PFSK-1 (cell line): ENCODE results near the gene RHEB.

Experiments
- FOXP2 ChIP-seq: optimal IDR thresholded peaks from 2 replicates; pipeline ENCODE3; 2011; ENCODE audit warnings: borderline replicate concordance, control low read depth, inconsistent platforms; ENCODE audit not compliant: insufficient read depth; ENCODE audit errors: extremely low read length, extremely low read depth
- POLR2AphosphoS5 ChIP-seq: IDR thresholded peaks from 2 replicates; pipeline ENCODE4 v1.6.1; 2012; ENCODE audit warnings: low read depth, mild to moderate bottlenecking, control low read depth, low read length, moderate library complexity
- SIN3A ChIP-seq: IDR thresholded peaks from 2 replicates; pipeline ENCODE4 v1.6.1; 2012; ENCODE audit warnings: mild to moderate bottlenecking, low read length, moderate library complexity, borderline replicate concordance; ENCODE audit not compliant: insufficient read depth
- TAF1 ChIP-seq: IDR thresholded peaks from 2 replicates; pipeline ENCODE4 v1.6.1; 2012; ENCODE audit warnings: low read length, control low read depth, borderline replicate concordance; ENCODE audit not compliant: insufficient read depth
- TF ChIP-seq, protein P1 (sequence below), 2 experiments: IDR thresholded peaks; 2 replicates each; pipeline versions ENCODE4 v1.6.1 to v1.8.0; 2011 to 2012; ENCODE audit warnings: low read depth in 2 of 2, low read length in 2 of 2, control low read depth in 1 of 2, inconsistent platforms in 1 of 2, mild to moderate bottlenecking in 1 of 2, moderate library complexity in 1 of 2; ENCODE audit not compliant: insufficient read depth in 1 of 2

The RHEB gene

GRCh38 chr7:151439855-151440798, 79.6 kb downstream of the RHEB start, which contains the start of gene CRYGN:
TSS of gene CRYGN (minus strand) at chr7:151440141. CDS start at chr7:151439917, 224 bp downstream.
- TF ChIP-seq POLR2AphosphoS5 (no peak), FOXP2 (no peak), TAF1 (no peak), SIN3A (no peak)
- TF ChIP-seq, protein P1, sequence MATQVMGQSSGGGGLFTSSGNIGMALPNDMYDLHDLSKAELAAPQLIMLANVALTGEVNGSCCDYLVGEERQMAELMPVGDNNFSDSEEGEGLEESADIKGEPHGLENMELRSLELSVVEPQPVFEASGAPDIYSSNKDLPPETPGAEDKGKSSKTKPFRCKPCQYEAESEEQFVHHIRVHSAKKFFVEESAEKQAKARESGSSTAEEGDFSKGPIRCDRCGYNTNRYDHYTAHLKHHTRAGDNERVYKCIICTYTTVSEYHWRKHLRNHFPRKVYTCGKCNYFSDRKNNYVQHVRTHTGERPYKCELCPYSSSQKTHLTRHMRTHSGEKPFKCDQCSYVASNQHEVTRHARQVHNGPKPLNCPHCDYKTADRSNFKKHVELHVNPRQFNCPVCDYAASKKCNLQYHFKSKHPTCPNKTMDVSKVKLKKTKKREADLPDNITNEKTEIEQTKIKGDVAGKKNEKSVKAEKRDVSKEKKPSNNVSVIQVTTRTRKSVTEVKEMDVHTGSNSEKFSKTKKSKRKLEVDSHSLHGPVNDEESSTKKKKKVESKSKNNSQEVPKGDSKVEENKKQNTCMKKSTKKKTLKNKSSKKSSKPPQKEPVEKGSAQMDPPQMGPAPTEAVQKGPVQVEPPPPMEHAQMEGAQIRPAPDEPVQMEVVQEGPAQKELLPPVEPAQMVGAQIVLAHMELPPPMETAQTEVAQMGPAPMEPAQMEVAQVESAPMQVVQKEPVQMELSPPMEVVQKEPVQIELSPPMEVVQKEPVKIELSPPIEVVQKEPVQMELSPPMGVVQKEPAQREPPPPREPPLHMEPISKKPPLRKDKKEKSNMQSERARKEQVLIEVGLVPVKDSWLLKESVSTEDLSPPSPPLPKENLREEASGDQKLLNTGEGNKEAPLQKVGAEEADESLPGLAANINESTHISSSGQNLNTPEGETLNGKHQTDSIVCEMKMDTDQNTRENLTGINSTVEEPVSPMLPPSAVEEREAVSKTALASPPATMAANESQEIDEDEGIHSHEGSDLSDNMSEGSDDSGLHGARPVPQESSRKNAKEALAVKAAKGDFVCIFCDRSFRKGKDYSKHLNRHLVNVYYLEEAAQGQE (IDR thresholded peaks at IDR 0.05; ENCODE audit: insufficient read depth in 1 of 2, low read depth in 2 of 2, low read length in 2 of 2), result no peak

DNA sequence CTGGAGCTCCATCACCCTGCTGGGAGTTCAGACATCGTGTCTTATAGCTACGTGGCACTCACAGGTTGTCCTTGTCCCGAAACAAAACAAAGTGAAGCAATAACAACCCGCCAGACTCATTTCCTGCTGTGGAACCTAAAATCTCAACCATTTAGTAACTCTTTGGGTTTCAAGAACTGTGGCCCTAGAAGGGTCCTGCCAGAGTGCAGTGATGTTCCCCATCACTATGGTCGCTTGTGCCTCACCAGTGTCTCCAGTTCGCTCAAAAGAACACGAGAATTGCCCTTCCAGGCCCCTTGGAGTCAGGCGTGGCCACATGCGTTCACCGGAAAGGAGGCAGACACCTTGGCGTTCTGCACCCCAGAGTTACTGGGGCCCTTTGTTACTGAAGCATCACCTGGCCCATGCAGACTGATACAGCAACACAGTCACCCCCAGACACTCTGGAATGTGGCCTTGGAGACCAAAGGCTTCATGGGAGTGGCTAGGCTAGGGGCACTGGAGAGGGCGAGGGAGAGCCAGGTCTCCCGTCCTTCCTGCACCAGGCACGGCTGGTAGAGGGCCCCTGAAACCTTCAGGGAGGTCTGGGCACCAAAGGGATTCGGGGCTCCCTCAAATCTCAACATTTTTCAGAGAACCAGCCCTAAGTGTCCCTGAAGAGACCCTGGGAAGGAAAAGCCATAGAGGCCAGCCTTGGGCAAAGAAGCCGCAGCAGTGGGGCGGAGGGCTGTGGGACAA, 80.7 kb downstream of the RHEB start:
- TF ChIP-seq TAF1 (no peak), POLR2AphosphoS5 (no peak), FOXP2 (no peak)
- TF ChIP-seq, protein P1 (IDR thresholded peaks at IDR 0.05; ENCODE audit: insufficient read depth in 1 of 2, low read depth in 2 of 2, low read length in 2 of 2), result no peak

- no peak for TF ChIP-seq FOXP2
- TF ChIP-seq, protein P1 (IDR thresholded peaks at IDR 0.05; ENCODE audit: insufficient read depth in 1 of 2, low read depth in 2 of 2, low read length in 2 of 2), result no peak
- no peak for TF ChIP-seq SIN3A
- TF ChIP-seq POLR2AphosphoS5, result no peak
- no peak for TF ChIP-seq TAF1
These were observed 81.7 kb downstream of the RHEB start for GRCh38 chr7:151437866-151438516.

DNA sequence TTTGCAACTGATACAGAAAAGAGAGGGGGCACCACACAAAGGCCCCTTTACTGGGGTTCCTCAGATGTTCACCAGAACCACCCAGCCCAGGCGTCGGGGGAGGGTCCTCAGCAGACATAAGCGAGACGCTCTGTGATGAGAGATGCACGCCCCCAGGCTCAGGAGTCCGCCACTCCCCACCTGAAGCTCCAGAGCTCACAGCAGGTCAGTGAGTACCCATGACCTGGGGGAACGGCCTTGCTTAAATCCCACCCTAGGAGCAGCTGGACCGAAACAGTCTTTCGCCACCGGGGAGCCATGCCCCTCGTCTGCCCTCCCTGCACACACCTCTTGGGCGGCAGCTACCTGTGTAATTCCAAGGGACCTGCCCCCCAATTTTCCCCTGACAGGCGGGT, 82.5 kb downstream of the RHEB start:
- TF ChIP-seq TAF1 (no peak), POLR2AphosphoS5 (no peak), SIN3A (no peak), FOXP2 (no peak)
- TF ChIP-seq, protein P1 (IDR thresholded peaks at IDR 0.05; ENCODE audit: insufficient read depth in 1 of 2, low read depth in 2 of 2, low read length in 2 of 2), result no peak
